Measurements from ENCODE around the gene PRMT9. TPM values are rescaled to one million over a fixed set of nuclear protein-coding genes. Genes with fewer than 3 reads are reported as not detected.

Gene PRMT9
- total RNA-seq, 1 experiment from 2014 or later, result 10.5 TPM

DNA sequence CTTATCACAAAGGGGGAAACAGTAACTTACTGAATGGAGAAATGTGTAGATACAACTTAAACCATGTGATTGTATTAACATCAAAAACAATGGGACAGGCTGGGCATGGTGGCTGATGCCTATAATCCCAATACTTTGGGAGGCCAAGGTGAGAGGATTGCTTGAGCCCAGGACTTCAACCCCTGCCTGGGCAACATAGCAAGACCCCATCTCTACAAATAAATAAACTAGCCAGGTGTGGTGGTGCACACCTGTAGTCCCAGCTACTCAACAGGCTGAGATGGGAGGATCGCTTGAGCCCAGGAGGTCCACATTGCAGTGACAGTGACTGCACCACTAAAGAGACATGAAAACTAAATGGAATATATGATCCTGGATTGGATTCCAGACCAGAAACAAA, 40.3 kb downstream of the PRMT9 start:
- no peak overlapping the region for H2BK15ac ChIP-seq (ENCODE audit: low read depth, low read length)
- H4K20me1 ChIP-seq (ENCODE audit: control insufficient read depth, insufficient read depth, insufficient read length), result no peaks in the 10 kb centered on the region
- Mint-ChIP-seq H3K4me3 (no peak overlapping the region), H3K9me3 (0 out of 5 replicates have a peak, but pooled peaks cover 0 to 2% of the 10 kb centered on the region in 2 experiments), H3K36me3 (ENCODE audit: insufficient read depth in 1 of 3, low read depth in 3 of 3) (peaks cover 21 to 36% (median 34%) of the 10 kb centered on the region in 3 experiments), H3K27me3 (ENCODE audit: low read depth) (no peaks in the 10 kb centered on the region; the same call in 1 of the 2 replicates), H3K27ac (no peak overlapping the region), H3K4me1 (peaks cover 14 to 23% of the 10 kb centered on the region in 2 experiments)
- no peak overlapping the region for H4K8ac ChIP-seq (replicated peaks; ENCODE audit: insufficient read length, low read depth, low read length)
- no peak overlapping the region for H3K23ac ChIP-seq (ENCODE audit: insufficient read length, low read depth, low read length)
- no peak for DNase-seq
- no peak overlapping the region for H3K4ac ChIP-seq (ENCODE audit: low read depth, low read length)
- no peaks in the 10 kb centered on the region for H3K4me1 ChIP-seq (ENCODE audit: insufficient read depth, low read length)
- no peak overlapping the region for H2BK5ac ChIP-seq (ENCODE audit: insufficient read length, low read length)
- WGBS (ENCODE audit: extremely low coverage, insufficient read length, low lambda C conversion rate), result no CpG with 5 or more reads among the region's 1 CpG
- H2BK20ac ChIP-seq (ENCODE audit: low read depth, low read length, poor library complexity, severe bottlenecking), result no peak overlapping the region
- no peak overlapping the region for H2AFZ ChIP-seq (ENCODE audit: low read length)
- no peak overlapping the region for H2BK120ac ChIP-seq (ENCODE audit: low read depth, low read length, poor library complexity, severe bottlenecking)
- no peaks in the 10 kb centered on the region for H3K23me2 ChIP-seq (ENCODE audit: insufficient read length, low read depth, low read length, poor library complexity, severe bottlenecking)
- no peaks in the 10 kb centered on the region for H3K9me3 ChIP-seq (ENCODE audit: control insufficient read depth, low read depth, low read length)
- H4K91ac ChIP-seq (ENCODE audit: insufficient read length, low read depth, low read length), result no peak overlapping the region
- H3K4me2 ChIP-seq (ENCODE audit: insufficient read depth, insufficient read length, low read length), result no peak overlapping the region
- H4K5ac ChIP-seq (ENCODE audit: insufficient read length, low read depth, low read length), result no peak overlapping the region
- no peaks in the 10 kb centered on the region for H3K27me3 ChIP-seq (ENCODE audit: insufficient read depth, low read length)
- H3K79me1 ChIP-seq (ENCODE audit: insufficient read depth, low read depth, low read length, poor library complexity, severe bottlenecking), result no peaks in the 10 kb centered on the region
- no peak overlapping the region for H2BK12ac ChIP-seq (ENCODE audit: insufficient read length, low read depth, low read length)
- TF ChIP-seq, protein P1, sequence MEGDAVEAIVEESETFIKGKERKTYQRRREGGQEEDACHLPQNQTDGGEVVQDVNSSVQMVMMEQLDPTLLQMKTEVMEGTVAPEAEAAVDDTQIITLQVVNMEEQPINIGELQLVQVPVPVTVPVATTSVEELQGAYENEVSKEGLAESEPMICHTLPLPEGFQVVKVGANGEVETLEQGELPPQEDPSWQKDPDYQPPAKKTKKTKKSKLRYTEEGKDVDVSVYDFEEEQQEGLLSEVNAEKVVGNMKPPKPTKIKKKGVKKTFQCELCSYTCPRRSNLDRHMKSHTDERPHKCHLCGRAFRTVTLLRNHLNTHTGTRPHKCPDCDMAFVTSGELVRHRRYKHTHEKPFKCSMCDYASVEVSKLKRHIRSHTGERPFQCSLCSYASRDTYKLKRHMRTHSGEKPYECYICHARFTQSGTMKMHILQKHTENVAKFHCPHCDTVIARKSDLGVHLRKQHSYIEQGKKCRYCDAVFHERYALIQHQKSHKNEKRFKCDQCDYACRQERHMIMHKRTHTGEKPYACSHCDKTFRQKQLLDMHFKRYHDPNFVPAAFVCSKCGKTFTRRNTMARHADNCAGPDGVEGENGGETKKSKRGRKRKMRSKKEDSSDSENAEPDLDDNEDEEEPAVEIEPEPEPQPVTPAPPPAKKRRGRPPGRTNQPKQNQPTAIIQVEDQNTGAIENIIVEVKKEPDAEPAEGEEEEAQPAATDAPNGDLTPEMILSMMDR (conservative IDR thresholded peaks at IDR 0.05), result no peak
- H2AK5ac ChIP-seq (ENCODE audit: insufficient read length, low read length), result no peak overlapping the region
- no peak overlapping the region for H3K27ac ChIP-seq (ENCODE audit: insufficient read length, low read depth, low read length)
- no peak overlapping the region for H3K14ac ChIP-seq (ENCODE audit: insufficient read depth, low read length)
- H3K18ac ChIP-seq (ENCODE audit: insufficient read length, low read depth, low read length), result no peak overlapping the region
- H3K9ac ChIP-seq (ENCODE audit: extremely low read depth, insufficient read length, low read length), result no peak overlapping the region
- no peaks in the 10 kb centered on the region for H3K79me2 ChIP-seq (ENCODE audit: insufficient read depth, low read length)
- H3T11ph ChIP-seq (ENCODE audit: low read length), result no peak overlapping the region
- H3K56ac ChIP-seq (ENCODE audit: insufficient read length, low read depth, low read length), result no peak overlapping the region

Data from H9 (cell line).